BE2C (cell line): ENCODE data around the gene ATP9B.

Experiments
- DNase-seq: peaks from one replicate; pipeline ENCODE4 v3.0.0-alpha.2; 2020
- H3K27me3 ChIP-seq: fragments of 250-450 bp; sonication (Bioruptor Pico); 2 replicates; pipeline ENCODE4 v1.5.1; 2020; ENCODE audit warnings: mild to moderate bottlenecking
- H3K36me3 ChIP-seq: fragments of 250-450 bp; sonication (Bioruptor Pico); 2 replicates; pipeline ENCODE4 v1.5.1; 2020; ENCODE audit warnings: mild to moderate bottlenecking
- H3K4me1 ChIP-seq: fragments of 250-450 bp; sonication (Bioruptor Pico); 2 replicates; pipeline ENCODE4 v1.5.1; 2020
- H3K4me3 ChIP-seq: 2 replicates; pipeline ENCODE4 v1.5.1; 2011; ENCODE audit warnings: low read depth, low read length
- H3K9me3 ChIP-seq: fragments of 250-450 bp; sonication (Bioruptor Pico); 2 replicates; pipeline ENCODE4 v1.5.1; 2020
- TF ChIP-seq, protein P1 (sequence below): IDR thresholded peaks from 2 replicates; pipeline ENCODE4 v1.5.1; 2012; ENCODE audit warnings: mild to moderate bottlenecking, low read depth, low read length

Gene ATP9B

GRCh38 chr18:79423211-79424007, 354.2 kb downstream of the ATP9B start:
- DNase-seq = no peak
- H3K9me3 ChIP-seq = no peaks in the 10 kb centered on the region
- no peaks in the 10 kb centered on the region for H3K27me3 ChIP-seq
- TF ChIP-seq, protein P1, sequence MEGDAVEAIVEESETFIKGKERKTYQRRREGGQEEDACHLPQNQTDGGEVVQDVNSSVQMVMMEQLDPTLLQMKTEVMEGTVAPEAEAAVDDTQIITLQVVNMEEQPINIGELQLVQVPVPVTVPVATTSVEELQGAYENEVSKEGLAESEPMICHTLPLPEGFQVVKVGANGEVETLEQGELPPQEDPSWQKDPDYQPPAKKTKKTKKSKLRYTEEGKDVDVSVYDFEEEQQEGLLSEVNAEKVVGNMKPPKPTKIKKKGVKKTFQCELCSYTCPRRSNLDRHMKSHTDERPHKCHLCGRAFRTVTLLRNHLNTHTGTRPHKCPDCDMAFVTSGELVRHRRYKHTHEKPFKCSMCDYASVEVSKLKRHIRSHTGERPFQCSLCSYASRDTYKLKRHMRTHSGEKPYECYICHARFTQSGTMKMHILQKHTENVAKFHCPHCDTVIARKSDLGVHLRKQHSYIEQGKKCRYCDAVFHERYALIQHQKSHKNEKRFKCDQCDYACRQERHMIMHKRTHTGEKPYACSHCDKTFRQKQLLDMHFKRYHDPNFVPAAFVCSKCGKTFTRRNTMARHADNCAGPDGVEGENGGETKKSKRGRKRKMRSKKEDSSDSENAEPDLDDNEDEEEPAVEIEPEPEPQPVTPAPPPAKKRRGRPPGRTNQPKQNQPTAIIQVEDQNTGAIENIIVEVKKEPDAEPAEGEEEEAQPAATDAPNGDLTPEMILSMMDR = no peak
- H3K4me3 ChIP-seq = no peak overlapping the region
- H3K4me1 ChIP-seq = no peaks in the 10 kb centered on the region
- H3K36me3 ChIP-seq = no peaks in the 10 kb centered on the region

DNA sequence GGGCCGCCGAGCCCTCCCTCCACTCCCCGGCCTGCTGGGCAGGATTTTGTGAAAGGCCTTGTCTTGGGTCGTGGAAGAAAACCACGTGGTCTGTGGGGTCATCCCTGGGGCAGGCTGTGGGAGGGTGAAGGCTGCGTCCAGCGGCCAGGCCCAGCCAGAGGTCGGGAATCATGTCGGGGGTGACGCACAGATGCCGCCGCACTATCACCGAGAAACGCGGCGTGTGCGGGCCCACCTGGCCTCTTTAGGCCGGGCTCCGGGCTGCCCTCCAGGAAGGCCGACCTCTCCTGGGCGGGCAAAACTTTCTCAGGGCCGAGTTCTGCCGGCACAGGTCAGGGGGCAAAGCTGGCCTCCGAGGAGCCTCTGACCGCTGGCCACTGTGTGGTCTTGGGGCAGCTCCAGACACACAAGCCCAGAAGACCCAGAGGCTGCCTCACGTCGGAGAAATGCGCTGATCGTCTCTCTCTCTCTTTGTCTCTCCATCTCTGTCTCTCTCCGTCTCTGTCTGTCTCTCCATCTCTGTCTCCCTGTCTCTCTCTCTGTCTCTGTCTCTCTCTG, 354.9 kb downstream of the ATP9B start:
- H3K9me3 ChIP-seq = no peaks in the 10 kb centered on the region
- no peaks in the 10 kb centered on the region for H3K27me3 ChIP-seq
- TF ChIP-seq, protein P1 = no peak
- no peaks in the 10 kb centered on the region for H3K36me3 ChIP-seq
- no peak overlapping the region for H3K4me3 ChIP-seq
- H3K4me1 ChIP-seq = no peaks in the 10 kb centered on the region
- no peak for DNase-seq

DNA sequence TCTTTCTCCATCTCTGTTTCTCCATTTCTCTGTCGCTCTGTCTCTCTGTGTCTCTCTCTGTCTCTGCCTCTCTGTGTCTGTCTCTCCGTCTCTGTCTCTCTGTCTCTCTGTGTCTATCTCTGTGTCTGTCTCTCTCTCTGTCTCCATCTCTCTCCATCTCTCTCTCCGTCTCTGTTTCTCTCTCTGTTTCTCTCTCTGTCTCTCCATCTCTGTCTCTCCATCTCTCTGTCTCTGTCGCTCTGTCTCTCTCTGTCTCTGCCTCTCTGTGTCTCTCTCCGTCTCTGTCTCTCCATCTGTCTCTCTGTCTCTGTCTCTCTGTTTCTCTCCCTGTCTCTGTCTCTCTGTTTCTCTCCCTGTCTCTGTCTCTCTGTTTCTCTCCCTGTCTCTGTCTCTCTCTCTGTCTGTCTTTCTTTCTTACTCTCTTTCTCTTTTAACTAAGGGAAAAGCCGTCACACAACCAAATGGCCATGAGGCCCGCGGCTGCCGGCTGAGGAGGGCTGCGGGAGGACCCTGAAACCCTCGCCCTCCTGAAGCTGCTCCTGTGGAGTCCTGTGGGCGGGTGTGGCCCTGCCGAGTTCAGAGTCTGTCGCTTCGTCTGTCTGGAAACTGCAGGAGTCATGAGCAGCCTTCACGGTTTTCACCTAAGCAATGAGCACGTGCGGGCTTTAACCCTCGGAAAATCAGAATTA, 355.8 kb downstream of the ATP9B start:
- Histone ChIP-seq H3K27me3 (no peaks in the 10 kb centered on the region), H3K4me3 (no peak overlapping the region), H3K36me3 (no peaks in the 10 kb centered on the region), H3K4me1 (no peaks in the 10 kb centered on the region), H3K9me3 (no peaks in the 10 kb centered on the region)
- DNase-seq = no peak
- TF ChIP-seq, protein P1 = no peak

DNA sequence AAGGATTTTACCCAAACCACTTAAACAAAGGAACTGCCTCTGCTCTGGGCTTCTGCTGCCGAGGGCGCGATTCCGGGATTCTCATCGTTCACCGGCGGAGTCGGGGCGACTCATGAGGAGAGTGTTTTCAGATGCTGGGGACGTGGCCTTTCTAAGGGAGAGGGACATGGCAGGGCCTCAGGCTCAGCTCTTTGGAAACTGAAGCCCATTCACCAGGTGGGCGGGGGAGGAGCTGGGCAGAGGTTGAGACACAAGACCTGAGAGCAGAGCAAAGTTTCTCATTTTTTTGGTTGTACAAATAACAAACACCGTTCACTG, 356.3 kb downstream of the ATP9B start:
- TF ChIP-seq, protein P1 = no peak
- Histone ChIP-seq H3K9me3 (no peaks in the 10 kb centered on the region), H3K4me3 (no peak overlapping the region), H3K36me3 (no peaks in the 10 kb centered on the region), H3K4me1 (no peaks in the 10 kb centered on the region), H3K27me3 (no peaks in the 10 kb centered on the region)
- DNase-seq = no peak

- no peaks in the 10 kb centered on the region for H3K27me3 ChIP-seq
- no peaks in the 10 kb centered on the region for H3K9me3 ChIP-seq
- TF ChIP-seq, protein P1 = no peak
- no peak overlapping the region for H3K4me3 ChIP-seq
- DNase-seq = no peak
- H3K36me3 ChIP-seq = no peaks in the 10 kb centered on the region
- no peaks in the 10 kb centered on the region for H3K4me1 ChIP-seq
Measured at GRCh38 chr18:79426376-79427300, 357.4 kb downstream of the ATP9B start.
